HepG2 (cell line): Measurements from ENCODE around the gene MORF4L1. TPM values are rescaled to one million over a fixed set of nuclear protein-coding genes. Genes with fewer than 3 reads are reported as not detected.
"Not testable (repeated sequence)": the region's sequence is repeated elsewhere in the genome, so short reads cannot be mapped to it uniquely, and the experiment has no call there.

Experiments
- ATAC-seq: fragments of 200-7000 bp; cut with Tn5 transposase; 3 replicates; pipeline ENCODE4 v1.9.1; 2020; ENCODE audit warnings: mild to moderate bottlenecking, moderate library complexity
- BruUV-seq: library from RNA; stranded (reverse); fragments of 400-500 nt; replicated peaks from 2 replicates; lab custom pipeline; 2021; lab: Mats Ljungman, UMichigan
- CTCF ChIA-PET: fragments of 300-600 bp; formaldehyde crosslinking; extraction: SDS; loops from one replicate; lab custom pipeline; 2021; ENCODE audit warnings: low total read pairs, inconsistent platforms, low intra/inter-chr PET ratio; lab: Yijun Ruan, JAX
- POLR2A ChIA-PET: fragments of 350-600 bp; sonication (Branson Sonifier 250); formaldehyde crosslinking; loops from one replicate; lab custom pipeline; 2020; ENCODE audit warnings: antibody characterized with exemption, inconsistent platforms; lab: Yijun Ruan, JAX
- DNase-seq: peaks from one replicate; pipeline ENCODE4 v3.0.0-alpha.2; 2015; ENCODE audit warnings: low spot score
- FAIRE-seq: peaks from 3 replicates; lab custom pipeline; 2011; peaks lifted over from hg19 to GRCh38; lab: Jason Lieb, UNC
- H2AFZ ChIP-seq: one replicate; pipeline ENCODE4 v1.6.1; 2011; ENCODE audit warnings: low read length, inconsistent platforms
- H3K27ac ChIP-seq: fragments of 300-600 bp; 3 replicates; pipeline ENCODE4 v1.8.0; 2011; ENCODE audit warnings: mixed run types, mild to moderate bottlenecking, mixed read lengths, low read length, inconsistent platforms; ENCODE audit not compliant: insufficient read depth; ENCODE audit errors: extremely low read length
- H3K27me3 ChIP-seq, 2 experiments: fragments of 200-600 bp in 1 of 2; 2 replicates in 1 of 2; 3 replicates in 1 of 2; pipeline versions ENCODE4 v1.6.0 to v1.8.0; 2011; ENCODE audit warnings: low read length in 2 of 2, mild to moderate bottlenecking in 2 of 2, moderate library complexity in 2 of 2, inconsistent platforms in 1 of 2; ENCODE audit not compliant: insufficient read depth in 2 of 2, control insufficient read depth in 1 of 2
- H3K36me3 ChIP-seq, 2 experiments: fragments of 200-600 bp in 1 of 2; replicated peaks in 1 of 2; 2 replicates in 1 of 2; 3 replicates in 1 of 2; pipeline versions ENCODE4 v1.5.1 to v1.8.0; 2011; ENCODE audit warnings: low read length in 2 of 2, inconsistent platforms in 1 of 2; ENCODE audit not compliant: insufficient read depth in 2 of 2, control insufficient read depth in 1 of 2
- H3K4me1 ChIP-seq: 2 replicates; pipeline ENCODE4 v1.5.1; 2012; ENCODE audit warnings: low read length, inconsistent platforms; ENCODE audit not compliant: insufficient read depth
- H3K4me2 ChIP-seq: 2 replicates; pipeline ENCODE4 v1.6.0; 2011; ENCODE audit warnings: low read depth, low read length, inconsistent platforms
- H3K4me3 ChIP-seq, 3 experiments: fragments of 200-600 bp in 1 of 3; sonication (generic), shearing (Covaris generic) in 1 of 3; replicated peaks in 1 of 3; 2 replicates each; pipeline ENCODE4 v1.5.1; 2011 to 2016; ENCODE audit warnings: low read length in 3 of 3, inconsistent platforms in 2 of 3, low read depth in 2 of 3, mild to moderate bottlenecking in 2 of 3, control low read depth in 1 of 3, mixed read lengths in 1 of 3; ENCODE audit not compliant: insufficient read depth in 1 of 3
- H3K79me2 ChIP-seq: one replicate; pipeline ENCODE4 v1.6.1; 2011; ENCODE audit warnings: low read length, inconsistent platforms; ENCODE audit not compliant: insufficient read depth
- H3K9ac ChIP-seq: 2 replicates; pipeline ENCODE4 v1.6.0; 2011; ENCODE audit warnings: mild to moderate bottlenecking, low read depth, low read length, inconsistent platforms; ENCODE audit not compliant: insufficient read depth
- H3K9me3 ChIP-seq: 2 replicates; pipeline ENCODE4 v1.5.1; 2012; ENCODE audit warnings: mild to moderate bottlenecking, low read length
- H4K20me1 ChIP-seq: 2 replicates; pipeline ENCODE4 v1.6.0; 2011; ENCODE audit warnings: inconsistent platforms, mild to moderate bottlenecking, low read length, moderate library complexity; ENCODE audit not compliant: insufficient read depth
- ZBTB26 ChIP-seq: IDR thresholded peaks from 2 replicates; pipeline ENCODE4 v1.6.1; 2016; ENCODE audit warnings: missing compliant biosample characterization, missing genetic modification reagents, borderline replicate concordance
- ZNF629 ChIP-seq: sonication (generic); formaldehyde crosslinking; conservative IDR thresholded peaks from 2 replicates; pipeline ENCODE4 v1.5.0; 2020; ENCODE audit warnings: missing genetic modification reagents
- WGBS: methylation state at CpG from one replicate; pipeline ENCODE4 v1.1.6; 2017; ENCODE audit warnings: low lambda C conversion rate; 5-methylcytosine and 5-hydroxymethylcytosine counted together
- in situ Hi-C: cut with HindIII; loops from 2 replicates; pipeline ENCODE4 v1.10.0; 2017; ENCODE audit warnings: low pct_unique_long_range_greater_than_20kb; ENCODE audit not compliant: extremely low pct_ligation_motif_present
- intact Hi-C: fragments of 100-400 bp; cut with micrococcal nuclease; formaldehyde crosslinking; loops from one replicate; pipeline ENCODE4 v1.10.0; 2022; ENCODE audit not compliant: unreplicated experiment
- polyA plus RNA-seq, 8 experiments: library from polyadenylated mRNA; depleted of rRNA in 3 of 8; stranded (reverse) in 7 of 8; unstranded in 1 of 8; fragments of >200 nt; fragmentation: Illumina TruSeq in 4 of 8; extraction: Trizol in 4 of 8; gene quantifications; 2 replicates each; pipeline versions ENCODE4 v1.2.1 to v1.2.3, GENCODE V29; 2011 to 2016; ENCODE audit warnings: low read depth in 4 of 8, missing spikeins in 1 of 8, mixed read lengths in 1 of 8; ENCODE audit not compliant: insufficient read depth in 1 of 8
- total RNA-seq, 5 experiments: library from RNA; depleted of rRNA; stranded (reverse); fragments of >200 nt; fragmentation: Illumina TruSeq; extraction: Trizol; gene quantifications; 2 replicates each; pipeline ENCODE4 v1.2.3, GENCODE V29; 2016; ENCODE audit warnings: low read depth in 1 of 5
- TF ChIP-seq, protein P1 (sequence below): sonication (generic); formaldehyde crosslinking; IDR thresholded peaks from 2 replicates; pipeline ENCODE4 v1.9.0; 2021; ENCODE audit warnings: missing genetic modification reagents, borderline replicate concordance

Gene MORF4L1
- total and polyA plus RNA-seq, 2 of the 13 experiments (the other 11 are each of a cell fraction or from before 2014, with no cell fraction given), result 218 to 219 TPM

GRCh38 chr15:78837543-78837942 is 35.1 kb upstream of the MORF4L1 start (continued):
- no peak for TF ChIP-seq ZBTB26

- in situ Hi-C loops (no loop called here), intact Hi-C loops (no loop called here)
- Histone ChIP-seq H3K4me3 (no peak overlapping the region), H4K20me1 (no peaks in the 10 kb centered on the region), H3K4me2 (no peak overlapping the region), H3K4me1 (peaks cover 7% of the 10 kb centered on the region; the same call in 1 of the 2 replicates), H3K27ac (no peak overlapping the region), H3K79me2 (no peaks in the 10 kb centered on the region), H3K36me3 (no peaks in the 10 kb centered on the region), H3K9ac (no peak overlapping the region), H3K27me3 (peaks cover 2 to 20% of the 10 kb centered on the region in 2 experiments; a peak in 3 of 5 replicates), H3K9me3 (no peaks in the 10 kb centered on the region), H2AFZ (no peak overlapping the region)
- 35% methylated on average over 3 of the region's 3 CpGs for WGBS
- POLR2A ChIA-PET, result no interaction called here
- no peak for FAIRE-seq
- no peak for ATAC-seq
- CTCF ChIA-PET, result no interaction called here
- BruUV-seq, result no TSS peak
- DNase-seq, result no peak
- TF ChIP-seq, protein P1, sequence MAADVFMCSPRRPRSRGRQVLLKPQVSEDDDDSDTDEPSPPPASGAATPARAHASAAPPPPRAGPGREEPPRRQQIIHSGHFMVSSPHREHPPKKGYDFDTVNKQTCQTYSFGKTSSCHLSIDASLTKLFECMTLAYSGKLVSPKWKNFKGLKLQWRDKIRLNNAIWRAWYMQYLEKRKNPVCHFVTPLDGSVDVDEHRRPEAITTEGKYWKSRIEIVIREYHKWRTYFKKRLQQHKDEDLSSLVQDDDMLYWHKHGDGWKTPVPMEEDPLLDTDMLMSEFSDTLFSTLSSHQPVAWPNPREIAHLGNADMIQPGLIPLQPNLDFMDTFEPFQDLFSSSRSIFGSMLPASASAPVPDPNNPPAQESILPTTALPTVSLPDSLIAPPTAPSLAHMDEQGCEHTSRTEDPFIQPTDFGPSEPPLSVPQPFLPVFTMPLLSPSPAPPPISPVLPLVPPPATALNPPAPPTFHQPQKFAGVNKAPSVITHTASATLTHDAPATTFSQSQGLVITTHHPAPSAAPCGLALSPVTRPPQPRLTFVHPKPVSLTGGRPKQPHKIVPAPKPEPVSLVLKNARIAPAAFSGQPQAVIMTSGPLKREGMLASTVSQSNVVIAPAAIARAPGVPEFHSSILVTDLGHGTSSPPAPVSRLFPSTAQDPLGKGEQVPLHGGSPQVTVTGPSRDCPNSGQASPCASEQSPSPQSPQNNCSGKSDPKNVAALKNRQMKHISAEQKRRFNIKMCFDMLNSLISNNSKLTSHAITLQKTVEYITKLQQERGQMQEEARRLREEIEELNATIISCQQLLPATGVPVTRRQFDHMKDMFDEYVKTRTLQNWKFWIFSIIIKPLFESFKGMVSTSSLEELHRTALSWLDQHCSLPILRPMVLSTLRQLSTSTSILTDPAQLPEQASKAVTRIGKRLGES, result no peak
- TF ChIP-seq ZNF629 (CRISPR knock-in tag), result 0 out of 2 replicates have a peak, but pooled peaks have one; percentile 22
- TF ChIP-seq, all 625 proteins: peak for 1
Measured at GRCh38 chr15:78838489-78838888, 34.2 kb upstream of the MORF4L1 start.

GRCh38 chr15:78839151-78839550 is 33.5 kb upstream of the MORF4L1 start:
- in situ Hi-C loops, DNase-seq, H3K4me2 ChIP-seq, H3K9ac ChIP-seq, intact Hi-C loops, H3K9me3 ChIP-seq, POLR2A ChIA-PET, H3K36me3 ChIP-seq, H3K4me3 ChIP-seq, H3K27ac ChIP-seq, ATAC-seq, CTCF ChIA-PET, BruUV-seq, H3K4me1 ChIP-seq, H3K79me2 ChIP-seq, H2AFZ ChIP-seq, H4K20me1 ChIP-seq, FAIRE-seq: not testable (repeated sequence)
- H3K27me3 ChIP-seq, result peaks cover 2 to 20% of the 10 kb centered on the region in 2 experiments; a peak in 3 of 5 replicates
- 16% methylated on average over 6 of the region's 6 CpGs for WGBS
